Measurements from ENCODE around the gene SH2D3A.
"Not testable (repeated sequence)": the region's sequence is repeated elsewhere in the genome, so short reads cannot be mapped to it uniquely, and the experiment has no call there.

- TF ChIP-seq CTCF (IDR thresholded peaks at IDR 0.05; ENCODE audit: poor library complexity); EZH2 (IDR thresholded peaks at IDR 0.05; ENCODE audit: borderline replicate concordance): not testable (repeated sequence)
Measured at GRCh38 chr19:6708913-6709312, 58.3 kb downstream of the SH2D3A start.

Measured in hepatocyte (in vitro differentiated cells).